Stimulated activated naive CD8-positive, alpha-beta T cell treated with anti-CD3 and anti-CD28 coated beads, Interleukin-15, amount 100 ng/mL, for 72 hours (primary cell): ENCODE data around the gene C17orf113.
A peak's percentile ranks its signal among the peaks of the same experiment; 100 is the strongest.

Source experiments
- ATAC-seq: fragments of 150-1000 bp; cut with Tn5 transposase; 2 replicates; pipeline ENCODE4 v1.10.0; 2021; ENCODE audit warnings: mild to moderate bottlenecking, moderate library complexity
- DNase-seq, 2 donors: peaks; one replicate each; pipeline ENCODE4 v3.0.0; 2021 to 2022
- H3K27ac Mint-ChIP-seq, 2 donors: one replicate each; pipeline ENCODE4 v1.8.0; 2022; ENCODE audit warnings: mild to moderate bottlenecking in 2 of 2, mixed read lengths in 2 of 2, moderate library complexity in 2 of 2
- H3K27me3 Mint-ChIP-seq: one replicate; pipeline ENCODE4 v1.8.0; 2022; ENCODE audit warnings: mixed read lengths
- H3K4me1 Mint-ChIP-seq: one replicate; pipeline ENCODE4 v1.8.0; 2022; ENCODE audit warnings: mild to moderate bottlenecking, mixed read lengths
- H3K4me3 Mint-ChIP-seq, 2 donors: one replicate each; pipeline ENCODE4 v1.8.0; 2022; ENCODE audit warnings: mild to moderate bottlenecking in 2 of 2, mixed read lengths in 2 of 2, moderate library complexity in 1 of 2
- H3K9me3 Mint-ChIP-seq, 2 donors: one replicate each; pipeline ENCODE4 v1.8.0; 2022; ENCODE audit warnings: mixed read lengths in 2 of 2

C17orf113 gene

GRCh38 chr17:42078396-42079043 is 28.1 kb upstream of the C17orf113 start:
- no peaks in the 10 kb centered on the region for H3K9me3 Mint-ChIP-seq
- H3K4me1 Mint-ChIP-seq = peaks cover 1% of the 10 kb centered on the region
- ATAC-seq (no peak), DNase-seq (no peak)
- H3K4me3 Mint-ChIP-seq = no peak overlapping the region
- no peak overlapping the region for H3K27ac Mint-ChIP-seq
- peaks cover 7% of the 10 kb centered on the region for H3K27me3 Mint-ChIP-seq

GRCh38 chr17:42077755-42078154 is 27.4 kb upstream of the C17orf113 start:
- Mint-ChIP-seq H3K9me3 (no peaks in the 10 kb centered on the region), H3K4me1 (peaks cover 9% of the 10 kb centered on the region), H3K4me3 (no peak overlapping the region), H3K27ac (no peak overlapping the region), H3K27me3 (peaks cover 15% of the 10 kb centered on the region)
- ATAC-seq (no peak), DNase-seq (no peak)

- no peak for ATAC-seq
- H3K9me3 Mint-ChIP-seq = no peaks in the 10 kb centered on the region
- H3K4me1 Mint-ChIP-seq = peaks cover 12% of the 10 kb centered on the region
- DNase-seq = no peak
- H3K4me3 Mint-ChIP-seq = no peak overlapping the region
- no peak overlapping the region for H3K27ac Mint-ChIP-seq
- H3K27me3 Mint-ChIP-seq = peaks cover 18% of the 10 kb centered on the region
Measured at GRCh38 chr17:42076797-42077559, 26.6 kb upstream of the C17orf113 start.

- ATAC-seq = no peak
- Mint-ChIP-seq H3K27me3 (peaks cover 28% of the 10 kb centered on the region), H3K4me3 (no peak overlapping the region), H3K27ac (no peak overlapping the region), H3K4me1 (peaks cover 20% of the 10 kb centered on the region), H3K9me3 (no peaks in the 10 kb centered on the region)
- no peak for DNase-seq
Measured at GRCh38 chr17:42075789-42076188, 25.4 kb upstream of the C17orf113 start.

- Mint-ChIP-seq H3K27me3 (peaks cover 28% of the 10 kb centered on the region), H3K4me3 (peak overlapping the region; percentile 80 to 81), H3K4me1 (peaks cover 20% of the 10 kb centered on the region), H3K9me3 (no peaks in the 10 kb centered on the region), H3K27ac (peak overlapping the region; percentile 9 to 83)
- DNase-seq (no peak), ATAC-seq (peak; percentile 47)
Measured at GRCh38 chr17:42072323-42073187, 22.2 kb upstream of the C17orf113 start.

GRCh38 chr17:42071810-42072209 is 21.4 kb upstream of the C17orf113 start:
- ATAC-seq (peak; percentile 50), DNase-seq (no peak)
- H3K27me3 Mint-ChIP-seq = peaks cover 28% of the 10 kb centered on the region
- peak overlapping the region; percentile 72 to 84 for H3K27ac Mint-ChIP-seq
- no peaks in the 10 kb centered on the region for H3K9me3 Mint-ChIP-seq
- H3K4me1 Mint-ChIP-seq = peaks cover 20% of the 10 kb centered on the region
- H3K4me3 Mint-ChIP-seq = peak overlapping the region; percentile 78 to 80

- peaks cover 33% of the 10 kb centered on the region for H3K4me1 Mint-ChIP-seq
- peak overlapping the region in 1 of 2 donors; percentile 63 for H3K27ac Mint-ChIP-seq
- H3K9me3 Mint-ChIP-seq = no peaks in the 10 kb centered on the region
- no peak overlapping the region for H3K4me3 Mint-ChIP-seq
- H3K27me3 Mint-ChIP-seq = peaks cover 25% of the 10 kb centered on the region
- no peak for ATAC-seq
- no peak for DNase-seq
Measured at GRCh38 chr17:42068979-42069378, 18.6 kb upstream of the C17orf113 start.

- DNase-seq = peak; percentile 65 to 67
- ATAC-seq = peak; percentile 40
- Mint-ChIP-seq H3K27ac (no peak overlapping the region), H3K4me3 (no peak overlapping the region), H3K27me3 (peaks cover 10% of the 10 kb centered on the region), H3K4me1 (peaks cover 36% of the 10 kb centered on the region), H3K9me3 (no peaks in the 10 kb centered on the region)
Measured at GRCh38 chr17:42067371-42068091, 17.1 kb upstream of the C17orf113 start.

GRCh38 chr17:42065201-42065600 is 14.8 kb upstream of the C17orf113 start:
- no peak for ATAC-seq
- peaks cover 31% of the 10 kb centered on the region for H3K4me1 Mint-ChIP-seq
- H3K9me3 Mint-ChIP-seq = no peaks in the 10 kb centered on the region
- no peak overlapping the region for H3K27ac Mint-ChIP-seq
- no peak overlapping the region for H3K4me3 Mint-ChIP-seq
- H3K27me3 Mint-ChIP-seq = no peaks in the 10 kb centered on the region
- no peak for DNase-seq

- Mint-ChIP-seq H3K27me3 (no peaks in the 10 kb centered on the region), H3K9me3 (no peaks in the 10 kb centered on the region), H3K4me1 (peaks cover 31% of the 10 kb centered on the region), H3K27ac (no peak overlapping the region), H3K4me3 (peak overlapping the region; percentile 73 to 74)
- DNase-seq = no peak
- no peak for ATAC-seq
Measured at GRCh38 chr17:42062681-42063080, 12.3 kb upstream of the C17orf113 start.

GRCh38 chr17:42061646-42062487 is 11.5 kb upstream of the C17orf113 start:
- no peaks in the 10 kb centered on the region for H3K9me3 Mint-ChIP-seq
- H3K27ac Mint-ChIP-seq = no peak overlapping the region
- H3K27me3 Mint-ChIP-seq = no peaks in the 10 kb centered on the region
- H3K4me1 Mint-ChIP-seq = peaks cover 31% of the 10 kb centered on the region
- DNase-seq (no peak), ATAC-seq (no peak)
- H3K4me3 Mint-ChIP-seq = no peak overlapping the region

GRCh38 chr17:42060231-42060630 is 9.8 kb upstream of the C17orf113 start:
- H3K4me1 Mint-ChIP-seq = peaks cover 38% of the 10 kb centered on the region
- no peak overlapping the region for H3K27ac Mint-ChIP-seq
- H3K27me3 Mint-ChIP-seq = peaks cover 8% of the 10 kb centered on the region

GRCh38 chr17:42059815-42060214 is 9.4 kb upstream of the C17orf113 start:
- Mint-ChIP-seq H3K27me3 (peaks cover 12% of the 10 kb centered on the region), H3K9me3 (no peaks in the 10 kb centered on the region), H3K4me3 (no peak overlapping the region), H3K4me1 (peaks cover 36% of the 10 kb centered on the region), H3K27ac (no peak overlapping the region)
- no peak for DNase-seq
- ATAC-seq = no peak

More at GRCh38 chr17:42060231-42060630, 9.8 kb upstream of the C17orf113 start:
- no peak for DNase-seq
- H3K9me3 Mint-ChIP-seq = no peaks in the 10 kb centered on the region
- no peak overlapping the region for H3K4me3 Mint-ChIP-seq
- ATAC-seq = no peak

- Mint-ChIP-seq H3K4me3 (no peak overlapping the region), H3K4me1 (peaks cover 18% of the 10 kb centered on the region), H3K27me3 (peaks cover 29% of the 10 kb centered on the region), H3K9me3 (no peaks in the 10 kb centered on the region), H3K27ac (no peak overlapping the region)
- ATAC-seq (no peak), DNase-seq (no peak)
Measured at GRCh38 chr17:42058063-42058462, 7.7 kb upstream of the C17orf113 start.
